ENCODE measurements around the gene ATP4B.
"Not testable (repeated sequence)": the region's sequence is repeated elsewhere in the genome, so short reads cannot be mapped to it uniquely, and the experiment has no call there.

ATP4B gene

DNA sequence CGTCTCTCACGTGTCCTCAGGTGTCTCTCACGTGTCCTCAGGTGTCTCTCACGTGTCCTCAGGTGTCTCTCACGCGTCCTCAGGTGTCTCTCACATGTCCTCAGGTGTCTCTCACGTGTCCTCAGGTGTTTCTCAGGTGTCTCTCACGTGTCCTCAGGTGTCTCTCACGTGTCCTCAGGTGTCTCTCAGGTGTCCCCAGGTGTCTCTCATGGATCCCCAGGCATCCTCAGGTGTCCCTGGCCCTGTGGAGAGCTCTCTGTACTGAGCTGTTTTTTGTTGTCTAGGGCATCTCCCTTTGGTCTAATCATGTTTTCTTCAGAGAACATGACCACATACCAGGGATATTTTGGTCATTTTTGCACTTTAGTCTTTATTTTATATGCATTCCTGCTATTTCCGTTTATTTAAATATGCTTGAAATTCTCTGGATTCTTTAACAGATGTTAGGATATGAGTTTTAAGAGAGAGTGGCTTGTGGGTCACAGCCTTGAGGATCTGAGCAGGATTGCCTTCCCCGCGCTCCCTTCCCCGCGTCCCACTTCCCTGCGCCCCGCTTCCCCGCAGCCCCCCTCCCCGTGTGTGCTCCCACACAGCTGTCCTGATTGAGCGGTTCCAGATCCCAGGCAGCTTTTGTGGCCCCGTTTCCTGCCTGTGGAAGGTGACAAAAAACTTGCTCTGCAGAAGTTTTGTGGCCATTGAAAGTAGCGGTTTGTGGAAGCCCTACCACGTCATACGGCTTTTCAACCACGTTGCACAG, 31.9 kb downstream of the ATP4B start:
- peak; percentile 30 to 37 for DNase-seq (ENCODE audit: low read depth in 2 of 2)

DNA sequence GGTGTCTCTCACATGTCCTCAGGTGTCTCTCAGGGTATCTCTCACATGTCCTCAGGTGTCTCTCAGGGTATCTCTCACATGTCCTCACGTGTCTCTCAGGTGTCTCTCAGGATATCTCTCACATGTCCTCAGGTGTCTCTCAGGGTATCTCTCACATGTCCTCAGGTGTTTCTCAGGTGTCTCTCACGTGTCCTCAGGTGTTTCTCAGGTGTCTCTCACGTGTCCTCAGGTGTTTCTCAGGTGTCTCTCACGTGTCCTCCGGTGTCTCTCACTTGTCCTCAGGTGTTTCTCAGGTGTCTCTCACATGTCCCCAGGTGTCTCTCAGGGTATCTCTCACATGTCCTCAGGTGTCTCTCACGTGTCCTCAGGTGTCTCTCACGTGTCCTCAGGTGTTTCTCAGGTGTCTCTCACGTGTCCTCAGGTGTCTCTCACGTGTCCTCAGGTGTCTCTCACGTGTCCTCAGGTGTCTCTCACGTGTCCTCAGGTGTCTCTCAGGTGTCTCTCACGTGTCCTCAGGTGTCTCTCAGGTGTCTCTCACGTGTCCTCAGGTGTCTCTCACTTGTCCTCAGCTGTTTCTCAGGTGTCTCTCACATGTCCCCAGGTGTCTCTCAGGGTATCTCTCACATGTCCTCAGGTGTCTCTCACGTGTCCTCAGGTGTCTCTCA, 33.2 kb downstream of the ATP4B start:
- DNase-seq (ENCODE audit: low read depth in 2 of 2): not testable (repeated sequence)

DNA sequence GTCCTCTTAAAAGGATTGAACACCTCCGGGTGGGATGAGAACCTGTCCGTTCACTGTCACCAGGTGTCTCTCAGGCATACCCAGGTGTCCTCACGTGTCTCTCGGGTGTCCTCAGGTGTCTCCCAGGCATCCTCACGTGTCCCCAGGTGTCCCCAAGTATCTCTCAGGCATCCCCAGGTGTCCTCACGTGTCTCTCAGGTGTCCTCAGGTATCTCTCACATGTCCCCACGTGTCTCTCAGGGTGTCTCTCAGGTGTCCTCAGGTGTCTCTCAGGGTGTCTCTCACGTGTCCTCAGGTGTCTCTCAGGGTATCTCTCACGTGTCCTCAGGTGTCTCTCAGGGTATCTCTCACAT, 33.8 kb downstream of the ATP4B start:
- DNase-seq (ENCODE audit: low read depth in 2 of 2): no peak

DNA sequence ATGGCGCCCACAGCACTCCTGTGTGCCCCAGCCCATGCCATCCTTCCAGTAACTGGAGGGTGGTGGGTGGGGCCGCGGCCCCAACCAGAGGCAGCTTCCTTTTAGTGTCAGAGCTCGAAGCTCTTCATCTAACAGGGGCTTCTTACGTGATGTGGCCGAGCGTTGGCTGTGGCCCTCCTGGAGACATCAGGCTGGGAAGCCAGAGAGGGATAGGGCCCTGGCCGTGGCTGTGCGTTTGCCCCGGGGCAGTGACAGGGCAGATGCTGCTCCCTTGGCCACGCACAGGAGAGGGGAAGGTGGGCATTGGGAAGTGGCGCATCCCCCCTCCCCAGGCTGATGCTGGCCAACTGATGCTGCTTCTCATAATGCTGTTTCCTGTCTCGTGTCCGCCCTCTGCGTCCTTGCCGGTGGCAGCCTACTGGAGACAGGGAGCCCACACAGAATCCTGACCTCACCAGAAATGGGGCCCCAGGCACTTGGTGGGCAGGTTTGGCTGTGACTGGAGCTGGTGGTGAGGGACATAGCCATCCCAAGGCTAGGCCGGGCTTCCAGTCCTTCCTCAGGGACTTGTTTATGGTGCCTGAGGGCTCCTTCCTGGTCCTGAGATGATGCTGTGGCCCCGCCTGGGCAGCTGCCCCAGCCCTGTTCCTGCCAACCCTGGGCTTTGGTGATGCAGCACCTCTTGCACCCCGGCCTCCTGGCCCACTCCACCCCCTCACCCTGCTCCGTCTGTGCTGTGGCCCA, 34.3 kb downstream of the ATP4B start:
- DNase-seq (ENCODE audit: low read depth in 2 of 2): no peak

DNA sequence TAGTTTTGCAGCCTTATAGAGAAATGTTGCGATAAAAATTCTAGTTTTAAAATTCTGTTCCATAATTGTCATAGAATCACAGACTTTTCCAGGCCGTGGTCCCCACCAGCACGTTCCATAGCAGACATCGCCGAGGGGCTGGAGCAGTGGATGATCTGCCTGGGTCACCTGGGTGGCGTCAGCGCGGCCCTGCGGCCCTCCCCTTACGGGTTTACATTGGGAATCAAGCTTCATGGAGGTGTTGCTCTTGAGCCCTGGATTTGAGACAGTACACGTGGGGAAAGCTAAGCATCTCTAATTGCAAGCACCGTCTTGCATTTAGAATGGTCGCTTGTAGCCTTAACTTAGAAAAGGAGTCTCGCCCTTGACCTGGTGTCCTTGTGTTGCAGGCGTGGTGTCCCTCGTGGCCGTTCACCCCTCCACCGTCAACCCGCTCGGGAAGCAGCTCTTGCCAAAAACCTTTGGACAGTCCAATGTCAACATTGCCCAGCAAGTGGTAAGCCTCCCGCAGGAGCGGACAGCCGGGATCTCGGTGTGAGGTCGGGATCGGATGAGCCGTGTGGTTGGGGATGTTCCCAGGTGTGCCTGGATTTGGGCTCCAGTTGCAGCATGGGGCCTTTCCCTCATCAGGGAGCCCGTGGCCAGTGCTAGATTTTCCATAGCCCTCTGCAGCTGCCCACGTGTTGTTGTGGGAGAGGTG, 35.1 kb downstream of the ATP4B start:
- DNase-seq (ENCODE audit: low read depth in 2 of 2): no peak

DNA sequence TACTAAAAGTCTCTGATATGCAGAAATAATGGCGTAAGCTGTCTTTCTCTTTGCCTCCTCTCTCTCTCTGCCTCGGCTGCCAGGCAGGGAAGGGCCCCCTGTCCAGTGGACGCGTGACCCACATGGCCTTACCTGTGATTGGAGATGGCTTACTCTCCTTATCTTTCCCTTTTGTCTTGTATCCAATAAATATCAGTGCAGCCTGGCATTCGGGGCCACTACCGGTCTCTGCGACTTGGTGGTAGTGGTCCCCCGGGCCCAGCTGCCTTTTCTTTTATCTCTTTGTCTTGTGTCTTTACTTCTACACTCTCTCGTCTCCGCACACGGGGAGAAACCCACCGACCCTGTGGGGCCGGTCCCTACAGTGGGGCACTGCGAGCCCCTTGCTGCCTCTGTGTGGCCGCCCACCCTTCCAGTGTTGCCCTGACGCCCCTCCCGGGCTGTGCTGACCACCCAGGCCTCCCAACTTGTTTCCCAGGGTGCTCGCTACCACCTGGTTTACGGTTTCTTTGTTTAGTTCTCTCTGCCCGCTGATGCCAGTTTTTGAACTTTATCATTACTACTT, 35.9 kb downstream of the ATP4B start:
- not testable (repeated sequence) for DNase-seq (ENCODE audit: low read depth in 2 of 2)

DNA sequence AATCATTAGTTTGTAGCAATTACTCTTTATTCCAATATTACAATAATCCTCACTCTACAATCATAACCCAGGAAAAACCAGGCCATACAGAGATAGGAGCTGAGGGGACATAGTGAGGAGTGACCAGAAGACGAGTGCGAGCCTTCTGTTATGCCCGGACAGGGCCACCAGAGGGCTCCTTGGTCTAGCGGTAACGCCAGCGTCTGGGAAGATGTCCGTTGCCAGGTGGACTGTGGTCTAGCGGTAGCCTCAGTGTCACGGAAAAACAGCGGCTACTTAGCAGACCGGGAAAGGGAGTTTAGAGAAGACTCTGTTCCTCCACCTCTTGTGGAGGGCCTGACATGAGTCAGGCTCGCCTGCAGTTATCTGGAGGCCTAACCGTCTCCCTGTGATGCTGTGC, 36.5 kb downstream of the ATP4B start:
- DNase-seq (ENCODE audit: low read depth in 2 of 2): not testable (repeated sequence)

DNA sequence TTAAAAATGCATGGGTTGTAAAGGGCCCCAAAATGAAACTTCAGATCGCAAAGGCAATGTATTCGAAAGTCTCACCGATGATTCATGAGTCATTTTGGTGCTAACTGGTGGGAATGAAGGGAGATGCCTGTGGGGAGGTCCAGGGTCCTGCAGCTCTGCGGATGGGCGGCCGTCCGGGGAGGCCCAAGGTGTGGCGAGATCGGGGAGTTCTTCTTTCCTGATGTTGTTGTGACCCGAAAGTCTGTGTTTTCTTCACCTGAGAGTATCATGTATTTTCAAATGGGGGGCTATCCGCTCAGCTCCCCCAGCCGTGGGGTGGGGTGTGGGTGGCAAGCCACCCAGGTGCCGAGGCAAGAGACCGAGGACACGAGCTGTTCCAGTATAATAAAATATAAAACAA, 37.0 kb downstream of the ATP4B start:
- no peak for DNase-seq (ENCODE audit: low read depth in 2 of 2)

DNA sequence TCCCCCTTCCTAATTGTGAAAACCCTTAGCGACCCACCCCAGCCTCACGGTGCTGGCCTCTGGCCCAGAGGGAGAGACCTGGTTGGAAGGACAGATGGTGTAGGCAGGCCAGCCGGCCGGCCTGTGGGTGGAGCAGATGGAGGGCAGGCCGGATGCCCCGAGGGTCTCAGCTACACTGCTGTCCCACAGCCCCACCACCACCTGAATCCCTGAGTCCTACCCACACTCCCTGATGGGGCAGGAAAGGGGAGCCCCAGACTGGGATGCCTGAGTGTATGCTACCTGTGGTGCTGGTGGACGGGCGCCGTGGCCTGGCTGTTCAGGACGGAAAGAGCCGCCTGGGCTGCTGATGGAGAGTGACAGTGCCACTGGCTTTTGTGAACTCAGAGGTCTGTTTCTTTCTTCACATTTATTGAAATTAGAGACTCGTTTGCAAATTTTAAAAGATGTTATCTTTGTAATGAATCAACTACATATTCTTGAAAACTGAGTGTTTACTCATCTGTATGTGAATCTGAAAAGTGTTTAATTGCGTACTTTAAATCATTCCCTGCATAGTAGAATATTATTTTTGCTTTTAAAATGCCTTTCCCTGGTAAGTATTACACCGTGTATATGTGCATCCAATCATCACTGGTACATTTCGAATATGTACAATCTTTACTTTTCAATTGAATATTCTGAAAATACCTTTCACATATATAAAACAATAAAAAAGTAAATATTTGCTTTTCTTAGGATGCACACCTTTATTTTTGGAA, 37.8 kb downstream of the ATP4B start:
- DNase-seq (ENCODE audit: low read depth in 2 of 2): no peak

DNA sequence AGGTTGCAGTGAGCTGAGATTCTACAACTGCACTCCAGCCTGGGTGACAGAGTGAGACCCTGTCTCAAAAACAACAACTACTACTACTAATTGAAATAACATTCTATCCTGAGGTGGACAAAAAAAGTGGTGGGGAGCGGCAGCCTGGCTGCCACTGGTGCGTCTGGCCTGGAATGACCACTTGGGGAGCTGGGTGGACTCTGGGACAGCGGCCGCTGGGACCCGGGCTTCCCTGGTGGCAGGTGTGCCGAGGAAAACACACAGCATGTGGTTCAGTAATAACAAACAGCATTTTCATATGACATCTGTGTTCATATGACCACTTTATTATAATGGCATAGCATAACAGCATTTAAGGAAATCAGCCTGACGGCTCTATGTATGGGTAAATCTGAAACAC, 39.5 kb downstream of the ATP4B start:
- no peak for DNase-seq (ENCODE audit: low read depth in 2 of 2)

DNA sequence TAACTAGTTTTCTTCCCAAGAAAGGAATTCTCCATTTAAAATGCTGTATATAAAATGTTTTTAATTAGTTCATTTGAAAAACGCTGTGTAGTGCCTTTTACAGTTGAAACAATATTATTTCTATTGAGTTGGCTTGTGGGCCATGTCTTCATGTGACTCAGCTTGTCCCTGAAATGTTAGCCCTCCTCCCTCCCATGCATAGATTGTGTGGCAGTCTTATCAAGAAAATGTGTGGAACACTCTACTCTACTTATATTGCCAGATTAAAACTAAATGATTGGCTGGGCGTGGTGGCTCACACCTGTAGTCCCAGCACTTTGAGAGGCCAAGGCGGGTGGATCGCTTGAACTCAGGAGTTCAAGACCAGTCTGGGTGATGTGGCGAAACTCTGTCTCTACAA, 40.0 kb downstream of the ATP4B start:
- DNase-seq (ENCODE audit: low read depth in 2 of 2): no peak

DNA sequence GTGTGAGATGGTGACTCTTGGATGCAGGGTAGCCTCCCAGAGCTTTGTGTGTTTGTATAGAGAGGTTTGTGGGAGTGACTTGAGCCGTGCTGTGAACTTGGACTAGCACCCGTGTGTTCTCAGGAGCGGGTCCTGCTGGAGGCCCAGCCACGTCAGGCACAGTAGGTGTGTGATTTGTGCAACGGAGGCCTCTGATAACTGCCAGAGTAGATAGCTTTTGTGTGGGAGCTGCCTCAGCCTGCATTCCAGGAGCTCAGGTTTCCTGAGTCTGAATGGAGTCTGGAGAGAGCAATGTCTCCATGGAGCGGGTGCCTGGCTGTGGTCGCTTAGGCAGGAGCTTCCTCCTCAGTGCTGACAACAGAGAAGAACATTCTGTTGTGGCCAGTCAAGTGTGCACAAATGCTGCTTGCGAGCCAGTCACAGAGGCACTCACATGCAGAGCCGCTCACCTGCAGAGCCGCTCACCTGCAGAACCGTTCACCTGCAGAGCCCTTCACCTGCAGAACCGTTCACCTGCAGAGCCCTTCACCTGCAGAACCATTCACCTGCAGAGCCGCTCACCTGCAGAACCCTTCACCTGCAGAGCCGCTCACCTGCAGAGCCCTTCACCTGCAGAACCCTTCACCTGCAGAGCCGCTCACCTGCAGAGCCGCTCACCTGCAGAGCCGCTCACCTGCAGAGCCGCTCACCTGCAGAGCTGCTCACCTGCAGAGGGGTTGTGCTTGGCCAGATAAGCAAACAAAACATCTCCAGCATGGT, 40.8 kb downstream of the ATP4B start:
- DNase-seq (ENCODE audit: low read depth in 2 of 2): no peak

DNA sequence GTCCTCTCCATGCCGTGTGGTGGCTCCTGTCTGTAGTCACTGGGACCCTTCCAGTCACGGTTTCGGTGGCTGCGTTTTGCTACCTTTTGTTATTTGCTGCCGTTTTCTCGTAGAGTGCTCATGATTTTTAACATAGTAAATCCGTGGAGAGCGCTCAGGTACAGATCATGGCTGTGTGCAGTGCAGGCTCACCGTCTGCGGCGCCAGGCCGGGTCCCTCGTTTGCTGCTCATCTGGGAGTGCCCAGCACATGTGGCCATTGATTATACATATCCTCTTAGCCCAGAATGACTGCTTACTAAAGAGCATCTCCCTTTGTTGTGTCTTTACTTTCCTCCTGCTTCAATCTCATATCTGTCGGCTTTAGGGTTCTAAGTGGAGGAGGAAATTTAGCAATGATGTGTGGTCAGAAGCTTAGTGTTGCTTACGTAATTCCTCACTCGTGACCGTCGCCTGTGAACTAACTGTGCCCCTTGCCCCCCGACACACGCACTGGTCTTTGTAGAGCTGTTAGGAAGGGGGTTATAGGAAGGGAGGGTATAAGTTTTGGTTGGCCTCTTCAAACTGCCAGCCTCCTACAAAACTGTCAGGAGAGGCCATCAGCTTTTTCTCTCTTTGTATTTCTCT, 41.6 kb downstream of the ATP4B start:
- DNase-seq (ENCODE audit: low read depth in 2 of 2): no peak

DNA sequence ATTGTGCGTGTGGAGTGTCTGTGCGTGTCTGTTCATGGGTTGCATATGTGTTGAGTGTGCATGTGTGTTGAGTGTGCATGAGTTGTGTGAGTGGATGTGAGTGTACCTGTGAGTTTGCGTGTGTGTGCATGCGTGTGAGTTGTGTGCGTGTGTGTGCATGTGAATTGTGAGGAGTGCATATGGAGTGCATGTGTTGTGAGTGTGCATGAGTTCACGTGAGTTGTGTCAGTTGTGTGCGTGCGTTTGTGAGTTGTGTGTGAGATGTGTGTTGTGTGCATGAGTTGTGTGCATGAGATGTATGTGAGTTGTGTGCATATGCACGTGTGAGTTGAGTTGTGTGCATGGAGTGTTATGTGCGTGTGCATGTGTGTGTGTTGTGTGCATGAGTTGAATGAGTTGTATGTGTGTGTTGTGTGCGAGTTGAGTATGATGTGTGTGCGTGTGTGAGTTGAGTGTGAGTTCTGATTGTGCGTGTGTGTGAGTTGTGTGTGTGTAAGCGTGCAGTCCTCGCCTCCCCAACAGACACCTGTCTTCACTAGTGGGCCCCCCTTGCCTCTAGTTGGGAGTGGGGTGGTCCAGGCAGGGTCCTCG, 44.1 kb downstream of the ATP4B start:
- no peak for DNase-seq (ENCODE audit: low read depth in 2 of 2)

DNA sequence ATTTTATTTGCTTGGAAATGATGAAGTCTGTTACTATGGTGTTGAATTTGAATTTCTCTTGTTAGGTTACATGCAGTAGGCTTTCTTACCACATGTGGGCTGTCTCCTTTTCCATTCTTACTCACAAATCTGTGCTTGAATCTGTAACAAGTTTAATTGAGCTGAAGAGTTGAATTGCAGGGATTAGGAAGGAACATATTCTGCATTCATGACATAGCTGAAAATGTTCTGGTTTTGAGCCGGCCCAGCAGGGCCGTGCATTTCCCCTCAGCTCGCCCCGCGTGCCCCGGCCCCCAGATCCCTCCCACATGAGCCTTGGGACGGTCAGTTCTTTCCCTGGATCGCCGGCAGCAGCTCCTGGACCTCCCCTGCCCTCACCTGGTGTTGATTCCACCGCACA, 45.4 kb downstream of the ATP4B start:
- no peak for DNase-seq (ENCODE audit: low read depth in 2 of 2)

DNA sequence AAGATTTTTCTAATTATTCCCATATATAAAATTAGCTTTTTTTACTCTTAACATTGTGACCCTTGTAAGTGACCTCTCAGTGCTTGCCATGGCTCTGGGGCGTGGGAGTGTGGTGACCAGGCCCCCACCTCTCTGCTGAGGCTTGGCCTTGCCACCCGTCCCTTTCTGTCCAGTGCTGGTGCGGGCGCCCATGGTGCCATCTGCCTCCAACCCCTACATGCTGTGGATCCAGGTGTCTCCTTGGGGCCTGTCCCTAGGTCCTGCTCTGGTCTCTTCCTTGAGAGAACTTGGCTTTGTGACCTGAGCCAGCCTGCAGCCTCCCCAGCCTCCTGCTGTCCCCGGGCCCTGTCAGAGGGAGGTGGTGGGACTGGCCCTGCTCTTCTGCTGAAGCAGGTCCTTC, 46.0 kb downstream of the ATP4B start:
- no peak for DNase-seq (ENCODE audit: low read depth in 2 of 2)

DNA sequence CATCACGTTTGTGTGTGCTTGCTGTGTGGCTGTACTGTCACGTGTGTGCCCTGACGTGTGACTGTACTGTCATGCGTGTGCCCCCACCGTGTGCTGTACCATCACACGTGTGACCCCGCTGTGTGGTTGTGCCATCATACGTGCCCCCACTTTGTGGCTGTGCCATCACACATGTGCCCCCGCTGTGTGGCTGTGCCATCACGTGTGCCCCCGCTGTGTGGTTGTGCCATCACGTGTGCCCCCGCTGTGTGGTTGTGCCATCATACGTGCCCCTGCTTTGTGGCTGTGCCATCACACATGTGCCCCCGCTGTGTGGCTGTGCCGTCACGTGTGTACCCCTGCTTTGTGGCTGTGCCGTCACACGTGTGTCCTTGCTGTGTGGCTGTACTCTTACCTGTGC, 47.7 kb downstream of the ATP4B start:
- DNase-seq (ENCODE audit: low read depth in 2 of 2): no peak

DNA sequence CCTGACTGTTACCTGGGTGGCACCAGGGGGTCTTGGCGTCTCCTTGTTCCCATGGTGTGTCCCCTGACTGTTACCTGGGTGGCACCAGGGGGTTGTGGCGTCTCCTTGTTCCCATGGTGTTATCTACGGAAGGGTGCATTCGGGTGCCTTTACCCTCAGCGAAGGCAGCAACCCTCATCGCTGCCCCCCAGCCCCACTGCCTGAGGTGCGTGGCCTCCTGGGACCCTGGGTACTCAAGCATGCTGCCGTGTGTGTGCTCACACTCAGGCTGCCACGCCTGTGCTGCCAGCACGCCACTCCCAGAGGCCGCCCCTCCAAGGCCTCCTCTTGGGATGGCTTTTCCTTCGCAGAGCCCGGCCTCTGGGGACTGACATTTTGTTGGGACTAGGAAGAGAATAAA, 48.4 kb downstream of the ATP4B start:
- no peak for DNase-seq (ENCODE audit: low read depth in 2 of 2)

DNA sequence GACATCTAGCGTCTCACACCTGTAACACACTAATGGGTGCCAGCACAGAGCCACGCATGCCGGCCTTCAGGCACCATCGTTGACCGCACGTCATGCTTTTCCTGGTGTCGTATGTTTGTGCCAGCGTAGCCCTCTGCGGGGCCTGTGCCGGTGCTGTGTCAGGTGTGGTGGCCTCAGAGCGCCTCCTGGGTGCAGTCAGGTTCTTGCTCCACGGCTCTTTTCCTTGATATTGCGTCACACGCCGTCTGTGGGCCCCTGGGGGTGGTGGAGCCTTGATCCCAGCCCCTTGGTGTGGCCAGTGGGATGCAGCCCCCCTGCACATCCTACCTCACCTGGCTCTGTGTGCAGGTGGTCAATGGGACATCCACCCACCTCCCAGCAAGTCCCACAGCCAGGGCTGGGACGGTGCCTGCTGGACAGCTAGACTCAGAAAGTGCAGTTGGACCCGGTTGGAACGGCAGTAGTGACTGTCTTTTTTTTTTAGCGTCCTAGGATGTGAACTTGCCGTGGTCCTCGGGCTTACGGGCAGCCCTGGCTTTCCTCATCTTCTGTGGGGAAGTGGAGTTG, 48.9 kb downstream of the ATP4B start:
- no peak for DNase-seq (ENCODE audit: low read depth in 2 of 2)

Measured in fibroblast of skin of left biceps (primary cell).